ENCODE measurements around the gene ASB7. TPM values are rescaled to one million over a fixed set of nuclear protein-coding genes. Genes with fewer than 3 reads are reported as not detected.

ASB7 gene
- total RNA-seq, result 16.0 TPM

GRCh38 chr15:100602064-100602822 lies at the start of gene ASB7, which contains the start of gene LINS1:
ASB7 (plus strand) TSS chr15:100602589; CDS start chr15:100612217, 9,628 bp downstream.
LINS1 (minus strand) TSS chr15:100602184; CDS start chr15:100580842, 21,342 bp downstream.

Small RNAs within 50 kb of the gene (small RNA-seq; reads per million reads assigned to genes)
- gene RF00019 (ENCODE audit: low replicate concordance), result not detected
- gene RNU6-181P (ENCODE audit: low replicate concordance), result not detected

Other genes starting within 250 kb of the ASB7 start
- gene CERS3, start 73.6 kb upstream of the ASB7 start, total RNA-seq, result 0.06 TPM
- 22.4 TPM for gene LINS1, start 405 bp upstream of the ASB7 start, total RNA-seq

Data from metanephros (tissue), 2 donors.